HG03280 (cell line): ENCODE measurements around the gene SLIT3.
"Not testable (repeated sequence)": the region's sequence is repeated elsewhere in the genome, so short reads cannot be mapped to it uniquely, and the experiment has no call there.

Source experiments
- ATAC-seq: cut with Tn5 transposase; IDR thresholded peaks from one replicate; pipeline ENCODE4 v1.9.1; 2021; ENCODE audit warnings: mild to moderate bottlenecking, moderate library complexity; ENCODE audit not compliant: unreplicated experiment

SLIT3 gene

DNA sequence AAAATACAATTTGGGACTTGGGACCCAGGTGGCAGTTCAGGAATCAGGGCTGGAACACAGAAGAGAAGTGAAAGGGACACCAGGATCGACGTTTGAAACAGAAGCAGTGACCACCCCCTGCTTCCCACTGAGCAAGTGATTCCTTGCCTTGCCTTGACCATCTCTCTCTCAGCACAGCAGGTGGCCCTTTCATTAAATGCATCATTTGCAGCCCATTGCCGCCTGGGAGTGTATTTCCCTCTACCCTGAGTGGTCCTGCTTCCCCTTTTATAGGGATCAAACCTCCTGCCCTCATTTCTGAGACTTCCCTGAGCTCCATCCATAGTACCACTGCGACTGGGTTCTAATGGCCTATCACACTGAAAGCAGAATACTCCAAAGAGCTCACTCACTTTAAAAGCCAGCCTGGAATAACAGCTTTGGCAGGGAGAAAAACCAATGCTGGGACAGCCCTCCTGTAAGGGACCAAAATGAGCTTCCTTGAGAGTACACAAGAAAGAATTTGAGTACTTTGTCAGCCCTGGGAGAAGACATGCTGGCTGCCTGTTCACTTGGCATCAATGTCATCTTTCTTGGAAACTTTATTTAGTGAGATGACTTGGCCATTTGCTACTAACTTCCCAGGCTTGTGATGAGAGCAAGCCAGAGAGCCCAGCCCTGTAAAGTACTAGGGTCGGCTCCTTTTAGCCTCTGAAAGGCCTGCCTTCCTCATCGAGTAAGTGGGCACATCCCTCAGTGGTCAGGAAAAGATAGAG, 149.7 kb downstream of the SLIT3 start:
- no peak for ATAC-seq

DNA sequence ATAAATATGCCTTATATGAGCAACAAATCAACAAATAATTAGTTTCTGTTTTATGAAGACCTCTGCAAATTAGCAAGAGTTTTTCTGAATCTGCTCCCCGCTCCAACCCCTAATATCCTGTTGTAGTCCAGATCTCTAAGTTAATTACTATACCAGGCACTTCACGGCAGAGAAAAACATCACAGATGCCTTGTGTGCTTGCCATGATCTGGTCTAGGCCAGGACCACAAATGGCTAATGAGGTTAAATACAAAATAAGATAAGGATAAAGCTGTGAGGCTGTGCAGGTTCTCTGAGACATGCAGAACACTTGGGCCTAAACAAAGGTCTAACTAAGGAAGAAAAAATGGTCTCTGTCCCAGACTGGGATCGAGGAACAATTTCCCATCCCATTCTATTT, 150.8 kb downstream of the SLIT3 start:
- no peak for ATAC-seq

DNA sequence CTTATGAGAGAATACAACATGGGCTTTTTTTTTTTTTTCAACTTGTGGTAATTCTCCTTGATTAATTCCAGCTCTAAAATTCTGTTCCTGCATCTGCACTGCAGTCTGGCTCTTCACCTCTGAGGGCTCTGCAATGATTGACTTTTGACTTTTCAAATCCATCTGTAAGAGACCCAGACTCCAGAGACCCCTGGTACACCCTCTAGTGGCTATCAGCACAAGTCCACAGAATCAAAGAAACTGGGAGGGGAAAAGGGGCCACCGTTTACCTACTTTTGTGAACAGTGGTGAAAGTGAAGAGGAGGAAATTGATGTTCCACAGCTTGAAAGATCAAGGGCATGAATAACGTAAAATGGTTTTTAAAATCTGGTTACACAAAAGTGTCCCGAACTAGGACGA, 151.6 kb downstream of the SLIT3 start:
- no peak for ATAC-seq

DNA sequence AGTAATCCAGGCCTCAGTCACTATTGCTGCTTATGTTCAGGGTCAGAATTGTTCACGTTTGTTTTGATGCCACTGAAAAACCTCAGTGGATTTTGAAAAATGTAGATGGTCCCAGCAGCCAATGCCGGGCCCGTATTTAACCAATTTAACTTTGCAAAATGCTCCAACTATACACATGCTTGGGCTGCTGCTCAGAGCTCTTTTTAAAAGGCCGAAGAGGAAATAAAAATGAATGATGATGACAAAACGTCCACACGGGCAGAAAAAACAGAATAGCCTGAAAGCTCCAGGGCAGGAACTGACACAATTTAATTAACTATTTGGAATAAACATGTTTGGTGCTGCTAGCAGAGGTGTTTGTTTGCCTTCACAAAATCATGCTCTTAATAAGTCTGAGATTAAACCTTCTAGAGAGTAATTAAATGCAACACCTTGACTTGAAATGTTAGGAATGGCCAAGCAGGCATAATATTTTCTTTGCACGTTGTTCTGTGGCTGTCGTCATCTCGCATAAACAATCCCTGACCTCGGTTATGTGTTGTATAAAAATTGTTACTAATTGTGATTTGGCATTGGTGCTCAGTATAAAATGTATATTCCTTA, 152.7 kb downstream of the SLIT3 start:
- ATAC-seq: no peak

DNA sequence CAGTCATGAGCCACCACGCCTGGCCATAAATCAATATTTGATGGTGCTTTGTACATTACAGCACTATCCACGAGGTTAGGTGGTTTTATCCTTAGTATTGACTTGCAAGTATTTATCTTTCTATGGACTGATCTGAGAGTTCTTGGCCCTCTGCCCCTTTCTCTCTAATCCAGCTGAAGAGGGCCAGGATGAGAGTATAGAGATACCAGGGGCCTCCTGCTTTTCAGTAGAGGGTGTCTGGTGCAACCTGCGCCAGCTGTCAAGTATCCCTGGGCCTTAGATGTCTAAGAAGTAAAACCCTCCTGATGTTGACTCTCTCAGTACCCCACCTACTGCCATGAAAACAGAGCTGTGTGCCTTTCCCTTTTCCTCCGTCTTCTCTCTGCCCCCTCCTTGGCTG, 153.4 kb downstream of the SLIT3 start:
- no peak for ATAC-seq

DNA sequence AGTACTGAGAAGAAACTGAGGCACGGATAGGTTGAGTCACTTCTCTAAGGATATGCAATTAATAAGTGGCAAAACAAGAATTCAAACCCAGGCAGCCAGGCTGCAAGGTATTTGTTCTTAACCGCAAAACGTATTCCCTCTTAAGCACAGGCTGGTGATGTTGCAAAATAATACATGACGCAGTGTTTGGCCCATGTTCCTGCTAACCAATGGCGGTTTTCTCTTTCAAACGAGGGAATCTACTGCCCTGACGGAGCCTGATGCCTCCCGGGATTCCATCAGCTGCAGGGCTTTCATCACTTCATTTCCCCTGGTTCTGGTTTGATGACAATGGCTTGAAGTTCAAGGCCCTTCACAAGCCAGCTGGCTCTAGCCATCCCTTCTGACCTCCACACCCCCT, 154.8 kb downstream of the SLIT3 start:
- no peak for ATAC-seq

DNA sequence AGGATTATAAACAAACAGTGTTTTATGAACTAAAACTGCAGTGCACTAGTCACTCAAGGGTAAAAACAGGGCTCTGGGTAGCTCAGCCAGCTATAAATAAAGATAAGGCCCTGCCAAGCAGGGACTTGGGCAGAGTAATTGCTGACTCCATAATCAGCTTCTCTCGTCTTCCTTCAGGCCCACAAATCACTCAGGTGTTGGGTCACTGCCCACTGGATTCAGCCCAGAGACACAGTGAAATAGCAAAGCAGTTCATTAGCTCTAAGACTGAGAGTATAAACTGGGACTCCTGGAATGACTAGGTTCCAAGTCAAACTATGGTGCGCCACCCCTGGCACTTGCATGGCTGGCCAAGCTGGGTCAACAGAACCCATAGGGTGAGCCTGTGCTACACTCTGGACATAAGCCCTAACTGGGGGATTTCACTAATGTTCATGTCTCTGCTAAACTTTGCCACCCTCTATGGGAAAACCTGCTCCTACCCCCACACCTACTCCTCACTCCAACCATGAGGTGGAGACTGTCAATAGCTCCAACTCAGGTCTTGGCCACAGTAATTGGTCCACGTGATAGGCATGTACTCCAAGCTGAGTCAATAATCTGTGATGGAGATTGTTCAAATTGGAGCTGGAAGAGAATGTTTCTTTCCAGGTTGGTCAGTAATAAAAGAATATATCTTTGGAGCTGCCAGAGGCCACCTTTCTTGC, 158.5 kb downstream of the SLIT3 start:
- ATAC-seq: no peak

DNA sequence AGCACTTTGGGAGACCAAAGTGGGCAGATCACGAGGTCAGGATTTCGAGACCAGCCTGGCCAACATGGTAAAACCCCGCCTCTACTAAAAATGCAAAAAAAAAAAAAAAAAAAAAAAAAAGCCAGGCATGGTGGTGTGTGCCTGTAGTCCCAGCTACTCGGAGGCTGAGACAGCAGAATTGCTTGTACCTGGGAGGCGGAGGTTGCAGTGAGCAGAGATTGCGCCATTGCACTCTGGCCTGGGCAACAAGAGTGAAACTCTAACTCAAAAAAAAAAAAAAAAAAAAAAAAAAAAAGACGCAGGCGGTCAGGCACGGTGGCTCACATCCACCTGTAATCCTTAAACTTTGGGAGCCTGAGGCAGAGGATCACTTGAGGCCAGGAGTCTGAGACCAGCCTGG, 160.7 kb downstream of the SLIT3 start:
- ATAC-seq: not testable (repeated sequence)

DNA sequence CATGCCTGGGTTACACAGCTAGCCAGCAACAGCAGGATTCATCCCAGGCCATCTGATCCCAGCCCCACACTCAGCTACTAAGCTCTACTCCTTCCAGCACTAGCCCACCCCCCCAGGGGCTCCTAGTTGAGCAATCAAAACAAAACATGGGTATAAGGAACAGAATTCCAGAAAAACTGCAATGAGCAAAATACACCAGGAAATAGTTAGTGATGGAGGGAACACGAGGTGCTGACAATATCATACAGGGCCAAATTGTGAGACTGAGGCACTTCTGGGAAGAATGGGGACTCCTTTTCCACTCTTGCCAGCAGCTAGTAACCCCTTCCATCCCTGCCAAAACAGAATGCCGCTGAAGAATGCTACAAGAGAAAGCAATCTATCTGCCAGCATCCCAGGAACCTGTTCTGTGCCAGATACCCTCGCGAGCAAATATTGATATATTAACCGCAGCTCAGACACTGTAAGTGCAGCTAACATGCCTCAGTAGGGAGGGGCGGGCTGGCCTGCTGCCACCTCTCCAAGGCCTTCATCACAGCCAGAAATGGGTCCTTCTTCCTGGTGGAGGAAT, 161.4 kb downstream of the SLIT3 start:
- no peak for ATAC-seq

DNA sequence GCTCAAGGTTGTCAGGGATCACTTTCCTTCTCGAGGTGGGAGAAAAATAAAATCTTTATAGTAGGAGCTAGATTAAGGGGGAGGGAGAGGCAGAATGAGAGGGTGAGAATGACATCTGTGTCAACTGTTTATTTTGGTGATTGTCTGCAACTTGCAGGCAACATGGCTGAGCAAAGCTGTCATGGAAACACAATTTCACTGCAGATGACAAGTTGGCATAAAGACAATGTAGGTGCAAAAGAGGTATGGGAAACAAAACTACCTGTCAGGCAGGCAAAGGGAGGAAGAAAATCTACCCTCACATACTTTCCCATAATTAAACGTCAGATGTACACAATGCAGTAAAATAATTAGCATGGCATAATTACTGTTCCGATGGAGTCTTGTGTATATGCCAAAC, 167.4 kb downstream of the SLIT3 start:
- no peak for ATAC-seq

DNA sequence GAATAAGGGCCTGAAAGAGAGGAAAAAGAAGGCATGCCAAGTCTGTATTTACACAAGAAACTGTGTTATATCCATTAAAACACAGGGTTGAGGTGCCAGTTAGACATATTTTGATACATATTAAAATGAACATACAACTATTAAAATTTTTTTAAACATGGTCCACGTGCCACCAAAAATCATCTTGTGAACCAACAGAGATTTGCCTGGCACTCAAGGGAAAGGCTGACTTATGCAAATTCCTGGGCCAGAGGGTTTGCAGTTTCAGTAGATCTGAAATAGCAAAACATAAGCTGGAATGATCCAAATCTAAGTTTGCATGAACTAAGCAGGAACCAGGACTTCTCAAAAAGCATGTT, 168.7 kb downstream of the SLIT3 start:
- no peak for ATAC-seq

DNA sequence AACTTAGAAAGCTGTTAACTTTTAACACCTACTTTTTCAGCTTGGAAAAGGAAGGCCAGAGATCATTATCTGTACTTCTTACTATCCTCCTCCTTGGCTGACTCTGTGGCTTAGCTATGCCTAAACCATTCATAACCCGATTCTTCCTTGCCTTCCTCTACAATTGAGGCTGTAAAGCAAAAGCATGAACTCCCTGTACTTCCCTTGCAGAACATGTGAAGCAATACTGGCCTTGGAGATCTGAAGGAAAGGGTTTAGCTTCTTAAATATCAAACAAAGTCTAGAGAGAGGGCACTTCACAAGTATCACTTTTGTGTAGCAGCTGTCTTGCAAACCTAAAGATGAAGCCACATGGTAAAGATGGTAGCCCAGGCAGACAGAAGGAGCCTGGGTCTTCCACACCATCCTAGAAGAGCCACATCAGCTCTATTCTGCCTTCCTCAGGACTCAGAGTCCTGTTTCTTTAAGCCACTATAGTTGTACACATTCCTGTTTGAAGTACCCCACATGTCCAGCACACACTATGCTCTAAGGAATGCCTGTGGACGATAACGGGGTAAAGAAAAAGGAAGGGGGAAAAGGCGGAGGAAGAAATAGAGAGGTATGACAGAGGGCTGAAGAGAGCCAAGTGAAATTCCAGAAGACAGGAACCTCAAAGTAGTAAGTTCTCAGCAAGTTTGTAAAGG, 169.2 kb downstream of the SLIT3 start:
- ATAC-seq: no peak

DNA sequence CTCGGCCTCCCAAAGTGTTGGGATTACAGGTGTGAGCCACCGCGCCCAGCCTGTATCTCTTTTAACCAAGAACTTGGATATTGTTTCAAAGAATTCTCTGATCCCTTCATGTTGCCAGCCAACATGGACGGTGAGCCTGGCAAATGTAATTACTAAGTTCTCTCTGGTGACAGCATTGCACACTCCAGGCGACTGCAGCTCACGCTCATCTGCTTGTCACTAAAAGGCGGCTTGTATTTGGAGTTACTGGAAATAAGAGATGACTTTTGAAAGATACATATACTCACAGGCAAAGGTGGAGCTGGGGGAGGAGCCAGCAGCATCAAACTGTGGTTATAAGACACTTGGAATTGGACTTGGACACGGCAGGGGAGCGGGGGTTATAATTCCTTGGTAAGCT, 172.3 kb downstream of the SLIT3 start:
- no peak for ATAC-seq

DNA sequence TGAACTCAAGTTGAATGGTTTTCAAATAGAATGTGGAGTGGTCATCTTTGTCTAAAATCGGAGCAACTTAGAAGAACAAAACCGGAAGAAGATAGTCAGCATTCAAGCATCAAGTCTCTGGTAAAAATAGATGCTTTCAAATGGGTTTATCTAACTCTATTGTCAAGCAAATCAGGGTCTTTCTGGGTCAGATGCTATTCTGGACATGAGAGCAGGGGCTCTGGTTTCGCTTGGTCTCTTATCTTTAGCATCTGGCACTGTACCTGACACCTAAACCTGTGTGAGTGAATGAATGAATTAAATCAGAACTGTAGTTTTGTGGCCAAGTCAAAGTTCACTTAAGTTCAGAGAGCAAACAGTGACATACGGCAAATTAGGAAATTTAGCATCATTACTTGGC, 173.5 kb downstream of the SLIT3 start:
- no peak for ATAC-seq

DNA sequence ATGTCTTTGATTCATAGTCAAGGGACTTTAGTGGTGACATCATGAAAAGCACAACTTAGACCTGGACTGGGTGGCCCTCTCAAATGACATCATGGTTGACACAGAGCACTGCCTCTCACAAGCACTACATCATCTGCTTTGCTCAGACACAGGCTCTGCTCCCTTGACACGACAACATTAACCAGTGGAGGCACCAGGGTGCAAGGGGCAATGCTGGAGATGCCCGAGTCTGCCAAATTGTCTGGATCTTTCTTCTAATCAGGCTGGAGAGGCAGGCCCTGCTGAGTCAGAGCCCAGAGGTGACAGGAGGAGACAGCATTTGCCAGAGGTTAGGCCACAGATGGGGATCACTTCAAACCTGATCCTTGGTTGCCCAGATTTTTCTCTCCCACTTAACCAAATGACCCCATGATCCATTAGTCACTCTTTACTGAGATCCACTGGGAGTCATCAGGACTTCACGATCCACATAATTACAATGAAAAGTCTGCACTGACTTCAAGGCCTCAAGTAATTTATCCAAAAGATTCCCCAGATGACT, 174.4 kb downstream of the SLIT3 start:
- no peak for ATAC-seq

DNA sequence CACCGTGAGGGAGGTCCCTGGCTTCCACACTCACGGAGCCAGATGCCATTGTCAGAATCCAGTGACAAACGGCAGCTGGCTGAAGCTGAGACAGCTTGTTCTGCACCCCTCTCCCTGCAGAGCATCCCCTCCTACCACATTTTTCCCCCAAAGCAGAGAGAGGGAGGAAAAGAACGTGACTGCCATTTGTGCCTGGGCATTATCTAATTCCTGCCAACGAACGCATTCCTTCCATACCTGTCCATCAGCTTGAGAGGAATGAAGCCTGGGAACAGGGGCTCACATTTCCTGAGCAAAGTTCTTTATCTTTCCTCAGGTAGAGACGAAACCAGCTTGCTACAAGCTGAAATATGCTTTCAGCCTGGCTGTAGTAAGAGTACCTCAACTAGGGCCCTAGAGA, 175.4 kb downstream of the SLIT3 start:
- ATAC-seq: no peak

DNA sequence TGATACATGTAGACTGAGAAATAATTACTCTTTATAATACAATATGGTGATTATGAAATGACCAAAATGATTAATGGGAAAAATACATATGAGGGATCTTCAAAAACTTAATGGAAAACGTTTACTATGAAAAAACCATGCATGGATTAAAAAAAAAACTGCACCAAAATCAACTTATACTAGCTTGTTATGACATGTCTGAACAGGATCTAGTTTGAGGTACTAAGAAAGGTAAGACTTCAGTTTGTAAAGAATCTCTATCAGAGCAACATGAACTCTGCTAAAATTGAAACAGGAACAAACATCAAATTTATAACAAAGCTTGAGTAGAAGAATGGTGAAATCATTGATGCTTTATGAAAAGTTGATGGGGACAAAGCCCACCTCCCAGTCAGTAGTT, 178.0 kb downstream of the SLIT3 start:
- ATAC-seq: no peak

DNA sequence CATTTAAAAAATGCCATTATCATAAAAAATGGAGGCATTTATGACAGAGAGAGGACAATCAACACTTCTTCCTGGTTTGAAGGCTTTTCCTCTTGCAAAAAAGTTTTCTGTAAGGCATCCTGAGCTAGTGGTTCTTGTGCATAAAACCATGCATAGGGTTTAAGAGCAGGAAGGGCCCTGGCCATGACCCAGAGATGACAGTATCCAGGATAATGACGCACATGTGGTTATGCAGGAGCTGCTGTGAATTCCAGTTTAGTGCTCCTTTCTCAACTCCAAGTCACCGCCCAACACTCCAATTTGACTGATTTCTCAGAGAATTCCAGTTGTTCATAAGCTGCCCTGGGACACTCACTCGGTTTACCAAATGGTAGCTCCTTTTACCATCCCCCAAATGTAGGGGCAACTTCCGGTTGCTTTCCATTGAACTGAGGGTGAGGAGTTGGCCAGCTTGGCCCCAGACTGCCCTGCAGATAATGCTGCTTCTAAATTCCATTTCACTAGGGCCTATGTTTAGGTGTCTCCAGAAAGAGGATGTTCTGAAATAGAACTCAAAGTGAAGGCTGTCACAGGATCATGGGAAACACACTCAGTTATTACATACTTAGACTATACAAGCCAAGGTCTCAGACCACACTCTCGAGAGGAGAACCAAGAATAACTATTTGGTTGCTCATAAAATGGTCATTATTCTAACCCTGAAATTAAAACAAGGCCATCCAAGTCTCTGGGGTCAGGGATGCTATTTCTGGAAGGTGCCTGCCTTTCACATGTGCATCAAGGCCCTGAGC, 179.1 kb downstream of the SLIT3 start:
- no peak for ATAC-seq

DNA sequence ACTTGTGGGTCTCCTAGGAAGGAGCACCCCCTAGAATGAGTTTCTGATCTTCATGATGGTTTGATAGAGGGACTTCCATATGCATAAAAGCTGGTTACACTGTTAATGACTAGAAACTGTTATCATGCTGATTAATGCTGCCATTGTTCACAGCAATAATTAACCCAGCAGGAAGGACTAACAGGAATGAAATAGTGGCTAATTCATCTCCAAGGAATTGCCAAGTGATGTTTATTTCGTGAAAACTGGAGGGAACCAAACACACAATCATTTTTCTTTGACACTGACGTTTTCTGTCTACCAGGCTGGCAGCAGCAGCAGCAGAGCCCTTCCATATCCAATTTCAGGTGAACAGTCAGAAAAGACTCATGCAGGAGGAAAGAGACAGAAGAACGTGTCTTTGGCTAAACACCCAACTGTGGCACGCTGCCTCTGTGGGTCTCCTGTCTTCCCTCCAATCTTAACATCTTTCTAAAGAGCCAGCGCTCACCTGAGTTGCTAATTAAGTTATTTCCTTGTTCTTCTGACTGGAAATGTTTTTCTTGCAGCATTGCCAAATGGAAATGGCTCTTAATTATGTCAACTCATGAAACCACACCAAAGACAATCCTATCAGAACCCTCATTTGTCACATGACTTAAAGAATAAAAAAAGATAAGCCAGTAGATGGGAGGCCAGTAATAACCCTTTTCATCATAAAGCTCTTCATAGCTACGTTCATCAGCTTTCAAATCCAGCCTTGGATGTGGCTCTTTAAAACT, 181.5 kb downstream of the SLIT3 start:
- no peak for ATAC-seq
